NCI-H2171 (cell line): ENCODE data around the gene DEPP1.
A peak's percentile ranks its signal among the peaks of the same experiment; 100 is the strongest.

Source experiments
- DNase-seq: peaks from one replicate; lab custom pipeline; 2025; lab: John Stamatoyannopoulos, UW

The DEPP1 gene

DNA sequence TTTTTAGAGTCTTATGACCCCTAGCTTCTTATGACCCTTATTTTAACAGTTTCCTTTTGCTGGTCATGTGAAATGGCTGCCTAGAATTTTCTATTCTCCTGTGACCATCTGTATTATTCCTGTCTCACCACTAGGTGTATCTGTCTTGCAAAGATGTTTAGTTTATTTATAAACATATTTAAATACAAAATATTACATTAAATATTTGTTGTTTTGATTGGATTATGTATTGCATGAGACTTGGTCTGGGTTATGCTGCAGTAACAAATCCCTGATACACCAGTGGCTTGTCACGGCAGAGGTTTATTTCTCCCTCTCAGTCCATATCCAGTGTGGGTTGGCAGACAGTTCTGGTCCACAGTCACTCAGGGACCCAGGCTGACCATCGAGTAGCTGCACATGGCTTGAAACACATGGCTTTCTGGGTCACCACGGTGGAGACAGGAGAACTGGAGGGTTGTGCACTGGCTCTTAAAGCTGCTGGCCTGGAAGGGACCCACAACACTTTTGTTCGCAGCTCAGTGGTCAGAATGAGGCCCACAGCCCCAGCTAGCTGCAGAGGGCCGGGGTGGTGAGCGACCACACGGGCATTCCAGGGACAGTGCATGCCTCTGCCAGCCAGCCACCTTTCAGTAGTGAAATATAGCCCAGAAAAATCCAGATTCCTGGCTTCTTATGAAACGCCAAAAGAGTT lies 11.6 kb downstream of the DEPP1 start:
- no peak for DNase-seq

- no peak for DNase-seq
These were observed 12.3 kb downstream of the DEPP1 start for GRCh38 chr10:44966129-44966815.

DNA sequence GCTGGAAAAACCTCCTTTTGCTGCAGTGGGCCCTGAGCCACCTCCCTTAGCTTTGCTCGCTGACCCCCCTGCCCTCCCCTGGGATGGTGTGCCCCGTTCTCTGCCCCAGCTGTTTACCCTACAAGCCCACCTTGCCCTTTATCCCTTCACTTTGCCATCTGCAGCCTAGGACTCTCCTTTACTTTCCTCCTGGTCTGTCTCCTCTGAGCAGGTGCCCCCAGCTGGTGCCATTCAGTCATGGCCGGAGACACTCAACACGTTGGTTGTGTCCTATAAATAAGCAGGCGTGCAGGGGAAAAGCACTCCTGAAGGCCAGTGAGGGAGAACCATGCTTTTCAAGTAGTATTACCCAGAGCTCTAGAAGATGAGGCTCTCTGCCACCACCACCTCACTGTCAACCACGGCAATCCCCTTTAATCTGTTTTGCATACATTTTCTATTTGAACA lies 12.9 kb downstream of the DEPP1 start:
- DNase-seq = no peak

DNA sequence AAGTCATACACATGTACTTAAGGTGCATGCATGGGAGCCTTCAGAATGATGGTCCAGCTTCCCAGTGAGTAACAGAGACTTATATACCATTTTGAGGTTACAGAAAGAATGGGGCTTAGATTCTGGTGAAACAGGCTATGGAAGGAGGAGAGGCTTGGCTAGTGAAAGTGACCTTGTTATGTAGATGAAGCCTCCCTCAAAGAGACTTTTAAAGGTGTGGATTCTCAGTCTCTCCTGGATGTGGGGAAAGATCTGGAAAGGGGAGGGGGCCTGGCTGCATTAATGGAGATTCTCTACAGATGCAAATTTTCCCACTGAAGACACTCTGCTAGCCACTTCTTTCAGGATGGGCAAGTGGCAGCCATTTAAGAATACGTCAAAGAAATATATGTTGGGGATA lies 13.5 kb downstream of the DEPP1 start:
- DNase-seq = no peak

DNA sequence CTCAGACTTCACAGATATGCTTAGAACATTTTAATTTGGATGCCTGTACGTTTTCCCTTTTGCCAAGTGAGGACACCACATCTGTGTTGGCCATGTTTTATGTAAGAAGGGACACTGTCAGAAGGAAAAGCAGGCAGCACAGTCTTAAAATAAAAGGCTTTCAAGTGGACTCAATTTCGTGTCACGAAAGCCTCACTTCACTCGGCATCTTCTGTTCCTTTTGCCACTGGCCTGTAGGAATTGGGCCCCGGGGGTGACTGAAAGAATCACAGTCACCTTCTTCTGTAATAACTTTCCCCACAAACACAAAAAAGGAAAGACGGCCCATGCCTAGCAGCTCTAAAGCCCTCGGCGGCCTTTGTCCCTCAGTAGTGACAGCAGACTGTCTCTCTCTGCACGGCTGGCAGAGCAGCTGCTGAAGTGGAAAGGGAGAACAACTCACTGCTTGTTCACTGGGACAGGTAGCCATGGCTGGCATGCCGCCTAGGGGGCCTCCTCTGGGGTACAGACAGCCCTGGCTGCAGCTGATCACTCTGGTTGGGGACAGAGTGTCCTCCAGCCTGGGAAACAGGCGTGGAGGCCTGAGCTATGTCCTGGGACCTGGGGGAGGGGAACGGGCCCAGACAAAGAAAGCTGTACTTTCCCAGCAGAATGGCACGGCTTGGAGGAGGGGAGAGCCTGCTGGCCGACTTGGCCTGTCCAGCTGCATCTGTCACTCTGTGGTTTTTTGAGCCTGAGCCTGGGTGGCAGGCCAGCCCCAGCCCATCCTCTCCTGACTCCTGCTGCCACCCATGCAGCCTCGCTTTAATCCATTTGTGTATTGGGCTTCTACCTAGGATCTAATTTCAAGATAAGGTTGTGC lies 14.6 kb downstream of the DEPP1 start:
- DNase-seq = peak; percentile 38

GRCh38 chr10:44962870-44963738 lies 15.5 kb downstream of the DEPP1 start:
- DNase-seq = no peak

DNA sequence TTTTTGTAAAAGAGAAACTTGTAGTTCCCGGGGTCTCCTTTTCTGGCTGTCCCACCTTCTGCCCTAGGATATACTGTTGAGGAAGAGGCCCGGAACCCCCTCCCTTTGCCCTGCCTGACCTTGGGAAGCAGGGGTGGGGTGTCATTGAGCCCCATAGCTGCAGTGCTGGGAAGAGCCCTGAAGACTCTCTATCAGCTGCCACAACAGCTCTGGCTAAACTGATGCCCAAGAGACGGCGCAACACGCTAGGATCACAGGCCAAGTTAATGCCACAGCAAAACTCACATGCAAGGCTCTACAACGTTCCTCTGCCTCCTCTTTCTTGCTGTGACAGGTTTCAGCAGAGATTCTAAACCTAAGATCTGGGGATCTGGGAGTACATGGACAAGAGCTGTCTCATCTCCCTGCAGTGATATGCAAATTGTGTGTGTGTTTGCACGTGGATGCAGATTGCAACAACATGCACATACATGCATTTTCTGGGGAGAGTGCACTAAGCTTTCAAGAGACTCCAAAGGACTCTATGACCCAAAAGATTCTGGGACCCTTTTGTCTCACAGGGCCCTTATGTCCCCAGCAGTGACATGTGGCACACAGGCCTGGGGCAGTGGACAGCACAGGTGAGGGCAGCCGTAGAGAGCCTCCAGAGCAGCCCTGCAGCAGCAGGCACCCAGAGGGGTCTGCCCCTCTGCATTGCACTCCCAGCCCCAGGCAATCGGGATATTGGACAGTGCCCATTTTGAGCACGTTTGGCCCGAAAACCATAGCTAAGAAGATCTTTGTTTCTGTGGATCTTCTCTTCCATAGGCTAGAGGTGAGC lies 16.5 kb downstream of the DEPP1 start:
- DNase-seq = no peak

- no peak for DNase-seq
These were observed 17.4 kb downstream of the DEPP1 start for GRCh38 chr10:44961230-44961571.

GRCh38 chr10:44960482-44961229 lies 18.0 kb downstream of the DEPP1 start:
- no peak for DNase-seq

GRCh38 chr10:44960088-44960460 lies 18.5 kb downstream of the DEPP1 start:
- DNase-seq = no peak

DNA sequence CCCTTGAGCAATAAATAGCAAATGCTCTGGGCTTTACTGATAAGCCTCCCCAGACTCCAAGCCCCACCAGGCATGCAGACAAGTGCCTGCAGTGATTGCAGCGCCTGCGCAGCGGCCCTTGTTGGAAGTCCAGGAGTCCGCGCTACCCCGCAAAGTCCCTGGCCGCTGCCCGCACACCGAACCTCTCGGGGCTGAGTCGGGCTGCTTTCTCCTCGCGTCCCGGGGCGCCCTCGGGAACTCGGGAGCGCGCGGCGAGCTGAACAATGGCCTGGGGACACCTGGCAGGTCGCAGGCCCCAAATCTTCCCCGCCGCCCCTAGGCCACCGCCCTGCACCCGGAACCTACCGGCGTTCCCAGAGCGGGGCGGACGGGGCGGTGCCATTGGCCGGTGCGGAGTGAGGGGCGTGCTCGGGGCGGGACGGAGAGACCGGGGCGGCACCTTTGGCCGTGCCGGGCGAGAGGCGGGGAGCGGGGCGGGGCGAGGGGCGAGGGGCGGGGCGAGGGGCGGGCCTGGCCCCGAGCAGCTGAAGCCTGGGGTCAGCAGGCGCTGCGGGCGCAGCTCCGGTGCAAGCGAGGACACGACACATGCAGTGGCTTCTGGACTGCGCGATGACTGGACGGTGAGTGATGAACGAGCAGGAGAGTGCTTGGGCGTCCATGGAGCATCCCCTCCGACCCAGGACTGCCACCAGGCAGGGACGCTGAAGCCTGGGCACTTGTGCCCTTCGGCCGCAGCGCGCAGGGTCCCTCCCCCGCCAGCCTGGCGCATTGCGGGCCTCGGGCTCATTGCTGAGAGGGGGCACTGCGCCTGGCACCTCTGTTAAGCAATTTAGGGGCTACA lies 19.1 kb downstream of the DEPP1 start, which contains the start of gene RASSF4:
RASSF4 (plus strand) TSS at position 556 of the 841 bp plus-strand sequence. CDS start 10,401 bp downstream, outside the sequence.
- DNase-seq = peak; percentile 72

- DNase-seq = no peak
These were observed 19.7 kb downstream of the DEPP1 start for GRCh38 chr10:44958898-44959246.

DNA sequence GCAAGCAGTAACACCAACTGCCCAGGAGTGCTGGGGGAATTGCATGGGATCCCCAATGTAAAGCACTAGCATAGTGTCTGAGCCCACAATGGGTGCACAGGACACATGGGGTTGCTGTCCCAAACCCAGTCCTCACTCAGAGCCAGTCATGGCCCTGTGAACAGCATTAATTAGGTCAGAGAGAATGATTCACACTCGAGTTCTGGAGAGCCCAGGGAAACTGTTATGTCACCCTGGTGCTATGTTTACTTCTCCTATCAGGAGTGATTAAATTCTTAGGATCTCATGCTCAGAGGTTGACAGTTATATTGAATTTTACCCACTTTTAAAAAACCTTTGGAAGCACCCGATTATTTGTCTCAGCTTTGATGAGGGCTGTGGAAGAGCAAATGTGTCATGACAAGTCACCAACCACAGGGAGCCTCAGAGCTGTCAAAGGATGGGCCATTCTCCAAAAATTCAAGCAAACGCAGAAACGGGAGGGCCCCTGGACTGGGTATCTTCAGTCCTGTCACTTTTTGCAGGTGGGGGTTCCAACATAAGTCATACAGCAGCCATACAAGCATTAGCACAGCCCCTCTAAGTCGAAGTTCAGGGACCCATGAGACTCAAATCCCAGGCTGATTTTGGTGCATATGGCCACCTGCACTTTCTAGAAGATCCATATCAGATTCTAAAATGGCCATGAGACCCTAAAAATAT lies 20.3 kb downstream of the DEPP1 start:
- no peak for DNase-seq

GRCh38 chr10:44956717-44957706 lies 21.6 kb downstream of the DEPP1 start:
- DNase-seq = no peak

DNA sequence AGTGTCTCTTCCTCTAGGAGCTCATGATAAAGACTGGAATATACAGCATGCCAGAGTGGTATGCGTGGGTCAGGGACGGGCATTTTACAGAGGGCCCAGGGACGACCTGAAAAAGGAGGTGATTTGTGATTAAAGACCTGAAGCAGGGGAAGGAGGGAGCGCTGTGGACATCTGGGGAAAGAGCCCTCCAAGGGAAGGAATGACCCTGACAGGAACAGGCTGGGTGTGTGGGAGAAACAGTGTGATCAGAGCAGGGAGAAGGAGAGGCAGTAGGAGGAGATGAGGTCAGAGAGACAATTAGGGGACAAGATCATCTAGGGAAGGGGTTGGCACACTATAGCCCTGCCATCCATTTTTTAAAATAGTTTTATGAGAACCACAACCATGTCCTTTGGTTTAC lies 22.4 kb downstream of the DEPP1 start:
- DNase-seq = no peak

GRCh38 chr10:44955413-44956070 lies 23.1 kb downstream of the DEPP1 start:
- no peak for DNase-seq

GRCh38 chr10:44954962-44955361 lies 23.6 kb downstream of the DEPP1 start:
- DNase-seq = no peak
